Prostate gland (tissue), 2 donors: ENCODE data around the gene TEX264. TPM values are rescaled to one million over a fixed set of nuclear protein-coding genes. Genes with fewer than 3 reads are reported as not detected.

ENCODE experiments used
- DNase-seq: peaks from one replicate; pipeline ENCODE4 v3.0.0-alpha.2; 2019; ENCODE audit warnings: low spot score
- H3K27ac ChIP-seq, 2 donors: fragments of 200-600 bp; sonication (generic); 2 replicates each; pipeline ENCODE4 v1.5.1; 2017 to 2019
- H3K27me3 ChIP-seq: fragments of 200-600 bp; sonication (generic); replicated peaks from 2 replicates; pipeline ENCODE4 v1.5.1; 2019; ENCODE audit not compliant: insufficient read depth
- H3K36me3 ChIP-seq, 2 donors: fragments of 200-600 bp; sonication (generic); 1 replicate in 1 of 2; 2 replicates in 1 of 2; pipeline versions ENCODE4 v1.5.1 to v1.8.1; 2017 to 2019
- H3K4me1 ChIP-seq: fragments of 200-600 bp; sonication (generic); replicated peaks from 2 replicates; pipeline ENCODE4 v1.5.1; 2019
- H3K4me3 ChIP-seq, 2 donors: fragments of 200-600 bp; sonication (generic); 2 replicates each; pipeline ENCODE4 v1.5.1; 2017 to 2019
- H3K9me3 ChIP-seq: fragments of 200-600 bp; sonication (generic); 2 replicates; pipeline ENCODE4 v1.5.1; 2017
- CTCF ChIP-seq, 4 experiments: fragments of 200-600 bp in 2 of 4; fragments of 450-650 bp in 2 of 4; sonication (generic) in 2 of 4; IDR thresholded peaks; 1 replicate in 3 of 4; 2 replicates in 1 of 4; pipeline ENCODE4 v1.5.1; 2016 to 2019; ENCODE audit warnings: antibody characterized with exemption in 4 of 4, mild to moderate bottlenecking in 2 of 4, moderate library complexity in 2 of 4
- POLR2A ChIP-seq: fragments of 450-650 bp; IDR thresholded peaks from one replicate; pipeline ENCODE4 v1.6.1; 2016; ENCODE audit warnings: antibody characterized with exemption, mild to moderate bottlenecking
- POLR2AphosphoS5 ChIP-seq: sonication (generic); formaldehyde crosslinking; IDR thresholded peaks from one replicate; pipeline ENCODE4 v1.6.1; 2017; ENCODE audit warnings: antibody characterized with exemption
- WGBS: methylation state at CpG from one replicate; pipeline ENCODE4 v1.1.5; 2018; 5-methylcytosine and 5-hydroxymethylcytosine counted together
- intact Hi-C: fragments of 100-400 bp; cut with DNase I; formaldehyde crosslinking; loops from one replicate; pipeline ENCODE4 v1.14.2; 2022
- total RNA-seq, 2 donors: library from RNA; depleted of rRNA; stranded (reverse); fragments of >200 nt; gene quantifications; one replicate each; pipeline ENCODE4 v1.1.0, GENCODE V29; 2016

The TEX264 gene
- total RNA-seq, 2 donors from 2014 or later, result 157 to 214 TPM

GRCh38 chr3:51686512-51687215, 15.6 kb downstream of the TEX264 start:
- Histone ChIP-seq H3K27ac (no peak overlapping the region), H3K9me3 (no peaks in the 10 kb centered on the region), H3K27me3 (no peaks in the 10 kb centered on the region), H3K4me1 (peaks cover 3% of the 10 kb centered on the region), H3K36me3 (peaks cover 0 to 6% of the 10 kb centered on the region in 2 donors), H3K4me3 (no peak overlapping the region)
- intact Hi-C loops, result no loop called here
- TF ChIP-seq POLR2A (no peak), CTCF (IDR thresholded peaks at IDR 0.05) (no peak)
- WGBS, result 65% methylated on average over 10 of the region's 10 CpGs
- no peak for DNase-seq

GRCh38 chr3:51687431-51688205, 16.6 kb downstream of the TEX264 start:
- TF ChIP-seq POLR2AphosphoS5, result no peak
- no peak for TF ChIP-seq CTCF (IDR thresholded peaks at IDR 0.05)
- no peak for TF ChIP-seq POLR2A
- H3K4me3 ChIP-seq, result no peak overlapping the region
- no peaks in the 10 kb centered on the region for H3K27me3 ChIP-seq
- 85% methylated on average over 14 of the region's 14 CpGs for WGBS
- H3K27ac ChIP-seq, result no peak overlapping the region
- no peak for DNase-seq
- no peaks in the 10 kb centered on the region for H3K4me1 ChIP-seq
- no peaks in the 10 kb centered on the region for H3K9me3 ChIP-seq
- peaks cover 0 to 6% of the 10 kb centered on the region in 2 donors for H3K36me3 ChIP-seq
- intact Hi-C loops, result no loop called here

- H3K9me3 ChIP-seq, result no peaks in the 10 kb centered on the region
- TF ChIP-seq POLR2A (no peak), POLR2AphosphoS5 (no peak), CTCF (IDR thresholded peaks at IDR 0.05) (no peak)
- no peaks in the 10 kb centered on the region for H3K4me1 ChIP-seq
- 87% methylated on average over 3 of the region's 3 CpGs for WGBS
- peaks cover 0 to 6% of the 10 kb centered on the region in 2 donors for H3K36me3 ChIP-seq
- H3K27ac ChIP-seq, result no peak overlapping the region
- no peak overlapping the region for H3K4me3 ChIP-seq
- intact Hi-C loops, result no loop called here
- no peak for DNase-seq
- no peaks in the 10 kb centered on the region for H3K27me3 ChIP-seq
These were observed 17.2 kb downstream of the TEX264 start for GRCh38 chr3:51688206-51688600.

DNA sequence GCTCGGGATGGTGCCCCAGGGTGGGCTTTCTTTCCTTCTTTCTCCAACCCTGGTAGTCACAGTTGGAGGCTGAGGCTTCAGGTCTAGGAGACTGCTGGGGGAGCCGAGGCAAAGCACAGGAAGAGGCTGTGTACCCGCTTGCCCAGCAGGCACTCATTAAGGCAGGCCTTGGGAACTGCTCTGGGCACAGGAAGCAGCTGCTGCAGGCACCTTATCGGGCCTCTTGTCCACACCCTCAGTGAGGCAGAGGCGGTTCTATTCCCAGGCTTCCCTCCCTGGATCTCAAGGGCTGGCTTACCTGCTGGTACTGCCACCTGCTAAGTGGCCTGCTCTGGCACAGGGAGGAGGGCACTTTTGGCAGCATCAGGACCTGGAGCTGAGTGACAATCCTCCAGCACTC, 20.0 kb downstream of the TEX264 start:
- H3K4me3 ChIP-seq, result no peak overlapping the region
- H3K36me3 ChIP-seq, result no peaks in the 10 kb centered on the region
- intact Hi-C loops, result no loop called here
- H3K27me3 ChIP-seq, result no peaks in the 10 kb centered on the region
- DNase-seq, result no peak
- no peak for TF ChIP-seq CTCF (IDR thresholded peaks at IDR 0.05)
- 71% methylated on average over 5 of the region's 5 CpGs for WGBS
- H3K27ac ChIP-seq, result no peak overlapping the region
- H3K4me1 ChIP-seq, result no peaks in the 10 kb centered on the region
- H3K9me3 ChIP-seq, result no peaks in the 10 kb centered on the region

DNA sequence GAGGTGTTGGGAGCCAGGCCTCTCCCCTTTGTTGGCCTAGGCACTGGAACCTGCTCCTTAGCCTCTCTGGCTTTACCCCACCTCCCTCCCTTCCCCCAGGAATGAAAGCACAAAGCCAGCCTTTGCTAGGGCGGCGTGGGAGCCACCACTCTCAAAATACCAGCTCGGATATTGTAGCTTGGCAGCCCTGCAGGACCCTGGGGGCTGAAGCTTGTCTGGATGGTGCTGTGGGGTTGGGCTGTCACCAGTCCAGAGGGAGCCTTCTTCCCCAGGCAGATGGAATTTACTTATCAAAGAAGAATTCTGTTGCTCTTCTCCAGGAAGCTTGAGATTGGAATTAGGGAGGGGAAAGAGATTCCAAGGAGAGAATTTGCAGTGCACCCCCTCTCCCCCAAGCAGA, 20.9 kb downstream of the TEX264 start:
- intact Hi-C loops, result no loop called here
- TF ChIP-seq POLR2AphosphoS5 (no peak), CTCF (IDR thresholded peaks at IDR 0.05) (no peak), POLR2A (no peak)
- Histone ChIP-seq H3K27me3 (no peaks in the 10 kb centered on the region), H3K36me3 (no peaks in the 10 kb centered on the region), H3K9me3 (no peaks in the 10 kb centered on the region), H3K4me1 (no peaks in the 10 kb centered on the region), H3K27ac (no peak overlapping the region), H3K4me3 (no peak overlapping the region)
- 80% methylated on average over 3 of the region's 3 CpGs for WGBS
- no peak for DNase-seq
